CD14-positive monocyte (primary cell): Measurements from ENCODE around the gene SPC25. TPM values are rescaled to one million over a fixed set of nuclear protein-coding genes. Genes with fewer than 3 reads are reported as not detected.
A peak's percentile ranks its signal among the peaks of the same experiment; 100 is the strongest.

Source experiments
- DNase-seq, 3 donors: peaks; one replicate each; pipeline ENCODE4 v3.0.0-alpha.2; 2011 to 2022
- H2AFZ ChIP-seq: 2 replicates; pipeline ENCODE4 v1.6.0; 2012; ENCODE audit warnings: mild to moderate bottlenecking, low read depth, low read length, inconsistent platforms; ENCODE audit not compliant: insufficient read depth, poor library complexity, severe bottlenecking
- H3K27ac ChIP-seq, 2 donors: 1 replicate in 1 of 2; 2 replicates in 1 of 2; pipeline ENCODE4 v1.5.1; 2012 to 2013; ENCODE audit warnings: low read length in 2 of 2, control low read depth in 1 of 2, inconsistent platforms in 1 of 2, low read depth in 1 of 2, mild to moderate bottlenecking in 1 of 2
- H3K27me3 ChIP-seq, 2 donors: one replicate each; pipeline versions ENCODE4 v1.6.0 to v1.6.1; 2011 to 2013; ENCODE audit warnings: low read length in 2 of 2; ENCODE audit not compliant: control insufficient read depth in 2 of 2, insufficient read depth in 2 of 2
- H3K36me3 ChIP-seq, 2 donors: replicated peaks in 1 of 2; 1 replicate in 1 of 2; 2 replicates in 1 of 2; pipeline versions ENCODE4 v1.5.1 to v1.6.1; 2012 to 2013; ENCODE audit warnings: low read length in 2 of 2, control low read depth in 1 of 2, inconsistent platforms in 1 of 2, mild to moderate bottlenecking in 1 of 2; ENCODE audit not compliant: insufficient read depth in 2 of 2, control insufficient read depth in 1 of 2
- H3K4me1 ChIP-seq, 2 donors: 1 replicate in 1 of 2; 2 replicates in 1 of 2; pipeline versions ENCODE4 v1.5.1 to v1.6.1; 2012 to 2013; ENCODE audit warnings: low read length in 2 of 2, control low read depth in 1 of 2, inconsistent platforms in 1 of 2, mild to moderate bottlenecking in 1 of 2, moderate library complexity in 1 of 2; ENCODE audit not compliant: insufficient read depth in 2 of 2, control insufficient read depth in 1 of 2
- H3K4me2 ChIP-seq: replicated peaks from 2 replicates; pipeline ENCODE3; 2012; ENCODE audit warnings: low read length, moderate library complexity, mild to moderate bottlenecking; ENCODE audit not compliant: poor library complexity, severe bottlenecking; ENCODE audit errors: extremely low read depth
- H3K4me3 ChIP-seq, 3 experiments: fragments of 200-600 bp in 1 of 3; sonication (generic) in 1 of 3; replicated peaks in 1 of 3; 1 replicate in 2 of 3; 2 replicates in 1 of 3; pipeline ENCODE4 v1.5.1; 2011 to 2013; ENCODE audit warnings: low read length in 3 of 3, mild to moderate bottlenecking in 3 of 3, control low read depth in 2 of 3, low read depth in 2 of 3, inconsistent platforms in 1 of 3, moderate library complexity in 1 of 3
- H3K79me2 ChIP-seq: 2 replicates; pipeline ENCODE4 v1.6.0; 2012; ENCODE audit warnings: mild to moderate bottlenecking, control low read depth, inconsistent platforms, low read length, moderate library complexity; ENCODE audit not compliant: insufficient read depth
- H3K9ac ChIP-seq: 2 replicates; pipeline ENCODE4 v1.6.0; 2017; ENCODE audit warnings: low read length, mild to moderate bottlenecking; ENCODE audit not compliant: insufficient read depth, poor library complexity, severe bottlenecking
- H3K9me3 ChIP-seq, 2 donors: replicated peaks in 1 of 2; 1 replicate in 1 of 2; 2 replicates in 1 of 2; pipeline versions ENCODE4 v1.5.1 to v1.6.1; 2012 to 2013; ENCODE audit warnings: low read length in 2 of 2, control low read depth in 1 of 2; ENCODE audit not compliant: control insufficient read depth in 1 of 2, insufficient read depth in 1 of 2
- H4K20me1 ChIP-seq: 2 replicates; pipeline ENCODE4 v1.6.0; 2012; ENCODE audit warnings: mild to moderate bottlenecking, low read length, control low read depth, moderate library complexity; ENCODE audit not compliant: insufficient read depth
- H3K27ac Mint-ChIP-seq, 7 donors: one replicate each; pipeline ENCODE4 v1.8.0; 2020; ENCODE audit warnings: mild to moderate bottlenecking in 7 of 7, mixed read lengths in 7 of 7, moderate library complexity in 6 of 7, inconsistent platforms in 2 of 7
- H3K27me3 Mint-ChIP-seq, 3 donors: one replicate each; pipeline ENCODE4 v1.8.0; 2021 to 2022; ENCODE audit warnings: low read depth in 3 of 3, mild to moderate bottlenecking in 3 of 3, mixed read lengths in 3 of 3, moderate library complexity in 3 of 3, inconsistent platforms in 1 of 3
- H3K36me3 Mint-ChIP-seq, 2 donors: one replicate each; pipeline ENCODE4 v1.8.0; 2020; ENCODE audit warnings: mixed read lengths in 2 of 2, inconsistent platforms in 1 of 2, mild to moderate bottlenecking in 1 of 2
- H3K4me1 Mint-ChIP-seq: one replicate; pipeline ENCODE4 v1.8.0; 2020; ENCODE audit warnings: mild to moderate bottlenecking, mixed read lengths
- H3K4me3 Mint-ChIP-seq, 2 donors: one replicate each; pipeline ENCODE4 v1.8.0; 2020; ENCODE audit warnings: mild to moderate bottlenecking in 2 of 2, mixed read lengths in 2 of 2, moderate library complexity in 1 of 2
- H3K9me3 Mint-ChIP-seq, 7 donors: one replicate each; pipeline ENCODE4 v1.8.0; 2020 to 2022; ENCODE audit warnings: mixed read lengths in 7 of 7, mild to moderate bottlenecking in 6 of 7, moderate library complexity in 6 of 7, inconsistent platforms in 2 of 7
- WGBS: methylation state at CpG from one replicate; pipeline ENCODE4 v1.1.5; 2013; ENCODE audit warnings: missing lambda C conversion rate; ENCODE audit not compliant: insufficient coverage; 5-methylcytosine and 5-hydroxymethylcytosine counted together
- intact Hi-C, 2 donors: fragments of 100-400 bp; cut with micrococcal nuclease; formaldehyde crosslinking; loops; one replicate each; pipeline versions ENCODE4 v1.15.0 to v1.15.1; 2023
- polyA plus RNA-seq, 3 donors: library from polyadenylated mRNA; depleted of rRNA in 1 of 3; unstranded in 2 of 3; stranded (reverse) in 1 of 3; fragments of 300-500 nt in 2 of 3; fragments of >200 nt in 1 of 3; fragmentation: Illumina TruSeq in 2 of 3; gene quantifications; 1 replicate in 2 of 3; 2 replicates in 1 of 3; pipeline ENCODE4 v1.2.3, GENCODE V29; 2012 to 2021
- TF ChIP-seq, protein P1 (sequence below): fragments of 200-600 bp; IDR thresholded peaks from one replicate; pipeline ENCODE4 v1.8.0; 2022; ENCODE audit warnings: antibody characterized with exemption, mild to moderate bottlenecking

SPC25 gene
- polyA plus RNA-seq, 3 donors: not detected

DNA sequence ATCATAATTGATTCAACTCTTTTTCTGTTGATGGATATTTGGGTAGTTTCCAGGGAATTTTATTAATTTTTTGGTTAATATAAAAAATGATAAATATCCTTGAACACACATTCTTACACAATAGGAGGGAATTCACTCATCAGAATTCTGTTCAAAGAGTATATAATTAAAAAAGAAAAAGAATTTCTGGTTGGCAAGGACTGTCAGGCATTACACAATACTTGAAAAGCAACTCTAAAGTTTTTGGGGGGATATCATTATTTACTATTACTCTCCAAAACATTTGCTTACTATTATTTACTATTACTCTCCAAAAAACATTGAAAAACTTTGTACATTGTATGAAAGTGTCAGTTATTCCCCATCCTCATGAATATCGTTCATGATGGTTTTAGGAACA lies 48.8 kb upstream of the SPC25 start:
- no peaks in the 10 kb centered on the region for H3K36me3 ChIP-seq
- peaks cover 0 to 6% (median 0%) of the 10 kb centered on the region in 3 donors for H3K27me3 Mint-ChIP-seq
- H3K4me1 Mint-ChIP-seq: peaks cover 9% of the 10 kb centered on the region
- H3K79me2 ChIP-seq: no peaks in the 10 kb centered on the region
- no peak overlapping the region for H3K4me2 ChIP-seq
- no peak overlapping the region for H3K4me3 ChIP-seq
- no peaks in the 10 kb centered on the region for H4K20me1 ChIP-seq
- H2AFZ ChIP-seq: no peak overlapping the region
- H3K9me3 ChIP-seq: no peaks in the 10 kb centered on the region
- H3K4me3 Mint-ChIP-seq: no peak overlapping the region
- H3K27ac Mint-ChIP-seq: no peak overlapping the region
- no peak overlapping the region for H3K27ac ChIP-seq
- H3K36me3 Mint-ChIP-seq: no peaks in the 10 kb centered on the region
- H3K27me3 ChIP-seq: no peaks in the 10 kb centered on the region
- DNase-seq: no peak
- H3K9ac ChIP-seq: no peak overlapping the region
- TF ChIP-seq, protein P1, sequence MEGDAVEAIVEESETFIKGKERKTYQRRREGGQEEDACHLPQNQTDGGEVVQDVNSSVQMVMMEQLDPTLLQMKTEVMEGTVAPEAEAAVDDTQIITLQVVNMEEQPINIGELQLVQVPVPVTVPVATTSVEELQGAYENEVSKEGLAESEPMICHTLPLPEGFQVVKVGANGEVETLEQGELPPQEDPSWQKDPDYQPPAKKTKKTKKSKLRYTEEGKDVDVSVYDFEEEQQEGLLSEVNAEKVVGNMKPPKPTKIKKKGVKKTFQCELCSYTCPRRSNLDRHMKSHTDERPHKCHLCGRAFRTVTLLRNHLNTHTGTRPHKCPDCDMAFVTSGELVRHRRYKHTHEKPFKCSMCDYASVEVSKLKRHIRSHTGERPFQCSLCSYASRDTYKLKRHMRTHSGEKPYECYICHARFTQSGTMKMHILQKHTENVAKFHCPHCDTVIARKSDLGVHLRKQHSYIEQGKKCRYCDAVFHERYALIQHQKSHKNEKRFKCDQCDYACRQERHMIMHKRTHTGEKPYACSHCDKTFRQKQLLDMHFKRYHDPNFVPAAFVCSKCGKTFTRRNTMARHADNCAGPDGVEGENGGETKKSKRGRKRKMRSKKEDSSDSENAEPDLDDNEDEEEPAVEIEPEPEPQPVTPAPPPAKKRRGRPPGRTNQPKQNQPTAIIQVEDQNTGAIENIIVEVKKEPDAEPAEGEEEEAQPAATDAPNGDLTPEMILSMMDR: no peak
- intact Hi-C loops: no loop called here
- peaks cover 0 to 2% (median 0%) of the 10 kb centered on the region in 7 donors for H3K9me3 Mint-ChIP-seq
- no CpG with 5 or more reads among the region's 1 CpG for WGBS
- H3K4me1 ChIP-seq: no peaks in the 10 kb centered on the region

DNA sequence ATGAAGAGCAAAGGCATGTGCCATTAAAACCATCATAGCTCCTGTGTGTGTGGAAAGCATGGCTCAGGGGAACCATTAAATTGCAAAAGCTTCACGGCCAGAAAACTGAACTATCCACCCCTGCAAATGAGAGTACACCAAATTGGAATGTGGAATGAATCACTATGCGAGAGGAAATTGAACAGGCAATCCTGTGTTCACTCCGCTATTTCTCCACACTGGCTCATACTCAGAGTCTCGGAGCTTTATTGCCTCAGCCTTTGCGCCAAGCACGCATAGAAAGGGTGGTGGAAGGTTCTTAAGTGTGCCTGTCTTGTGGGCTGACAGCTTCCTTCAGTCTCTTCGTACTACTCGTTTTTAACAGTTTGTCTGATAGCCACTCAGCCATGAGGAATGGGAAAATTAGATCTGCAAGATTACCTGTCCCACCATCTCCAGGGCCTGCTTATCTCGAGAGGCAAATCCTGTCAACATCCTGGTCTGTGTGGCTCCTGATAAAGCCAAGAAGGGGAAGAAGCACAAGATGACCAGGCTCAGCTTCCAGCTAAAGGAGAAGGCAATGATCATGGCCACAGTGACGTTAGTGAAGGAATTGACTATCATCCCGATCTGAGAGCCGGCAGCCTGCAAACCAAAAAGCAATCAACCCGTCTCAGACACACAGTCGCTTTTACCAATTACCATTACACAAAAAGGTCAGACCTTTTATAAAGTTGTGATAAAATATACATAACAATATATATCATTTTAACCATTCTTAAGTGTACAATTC lies 45.8 kb upstream of the SPC25 start:
- peak overlapping the region in 1 of 2 donors; percentile 63 for H3K4me3 Mint-ChIP-seq
- TF ChIP-seq, protein P1: no peak

More for the DNA sequence above, 45.8 kb upstream of the SPC25 start:
- H3K4me2 ChIP-seq: no peak overlapping the region
- H3K27me3 Mint-ChIP-seq: peaks cover 0 to 5% (median 0%) of the 10 kb centered on the region in 3 donors
- no peaks in the 10 kb centered on the region for H3K9me3 ChIP-seq
- H3K4me1 ChIP-seq: no peaks in the 10 kb centered on the region
- H3K36me3 ChIP-seq: no peaks in the 10 kb centered on the region
- no peak overlapping the region for H3K4me3 ChIP-seq
- peak overlapping the region; percentile 22 for H2AFZ ChIP-seq
- no peaks in the 10 kb centered on the region for H3K36me3 Mint-ChIP-seq
- H4K20me1 ChIP-seq: no peaks in the 10 kb centered on the region
- H3K27ac ChIP-seq: no peak overlapping the region
- WGBS: no CpG with 5 or more reads among the region's 14 CpGs
- no peak overlapping the region for H3K27ac Mint-ChIP-seq
- no peaks in the 10 kb centered on the region for H3K27me3 ChIP-seq
- no peak overlapping the region for H3K9ac ChIP-seq
- H3K79me2 ChIP-seq: no peaks in the 10 kb centered on the region
- intact Hi-C loops: no loop called here
- peak in 1 of 3 donors; percentile 18 for DNase-seq
- H3K4me1 Mint-ChIP-seq: peaks cover 9% of the 10 kb centered on the region
- H3K9me3 Mint-ChIP-seq: peaks cover 0 to 3% (median 0%) of the 10 kb centered on the region in 7 donors
